Activated T-cell treated with anti-CD3 and anti-CD28 coated beads for 4 hours (primary cell): ENCODE measurements around the gene GTPBP3.

Source experiments
- DNase-seq: peaks from one replicate; pipeline ENCODE4 v3.0.0-alpha.2; 2020

GTPBP3 gene

GRCh38 chr19:17390665-17391370 is 53.5 kb downstream of the GTPBP3 start:
- peak; percentile 74 for DNase-seq

GRCh38 chr19:17391371-17392151 is 54.2 kb downstream of the GTPBP3 start:
- DNase-seq, result no peak
